Stimulated activated CD8-positive, alpha-beta memory T cell treated with anti-CD3 and anti-CD28 coated beads, Interleukin-15, amount 100 ng/mL, for 1 hour (primary cell): Measurements from ENCODE around the gene NTNG2.

Source experiments
- DNase-seq: peaks from one replicate; pipeline ENCODE4 v3.0.0-alpha.2; 2020; ENCODE audit warnings: low read depth

NTNG2 gene

GRCh38 chr9:132201780-132202703, 40.2 kb downstream of the NTNG2 start:
- no peak for DNase-seq

GRCh38 chr9:132204883-132205282, 43.0 kb downstream of the NTNG2 start:
- DNase-seq: no peak

- DNase-seq: no peak
Measured at GRCh38 chr9:132207215-132207614, 45.4 kb downstream of the NTNG2 start.

DNA sequence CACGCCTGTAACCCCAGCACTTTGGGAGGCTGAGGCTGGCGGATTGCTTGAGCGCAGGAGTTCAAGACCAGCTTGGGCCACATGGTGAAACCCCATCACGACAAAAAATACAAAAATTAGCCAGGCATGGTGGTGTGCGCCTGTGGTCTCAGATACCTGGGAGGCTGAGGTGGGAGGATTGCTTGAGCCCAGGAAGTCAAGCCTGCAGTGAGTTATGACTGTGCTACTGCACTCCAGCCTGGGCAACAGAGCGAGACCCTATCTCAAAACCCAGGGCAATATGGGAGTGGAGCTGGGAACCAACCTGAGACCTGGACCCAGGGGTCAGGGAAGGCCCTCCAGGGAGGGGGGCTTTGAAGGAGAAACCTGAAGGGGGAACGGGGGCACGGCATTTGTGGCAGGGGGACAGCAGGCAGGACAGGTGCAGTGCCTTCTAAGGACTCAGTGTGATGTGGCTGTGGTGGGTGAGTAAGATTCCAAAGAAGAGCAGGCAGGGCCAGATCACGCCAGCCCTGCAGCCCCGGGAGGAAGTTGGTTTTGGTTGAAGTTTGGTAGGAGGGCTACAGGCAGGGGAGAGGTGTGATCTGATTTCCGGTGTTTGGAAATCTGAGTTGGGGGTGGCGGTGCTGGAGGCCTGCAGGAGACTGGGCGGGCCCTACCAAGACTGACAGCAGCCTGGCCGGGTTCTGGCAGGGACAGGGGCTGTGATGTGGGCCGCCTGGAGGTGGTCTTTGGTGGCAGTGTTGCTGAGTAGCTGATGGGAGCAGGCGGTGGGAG, 46.2 kb downstream of the NTNG2 start:
- no peak for DNase-seq

- DNase-seq: no peak
Measured at GRCh38 chr9:132209228-132209627, 47.4 kb downstream of the NTNG2 start.

DNA sequence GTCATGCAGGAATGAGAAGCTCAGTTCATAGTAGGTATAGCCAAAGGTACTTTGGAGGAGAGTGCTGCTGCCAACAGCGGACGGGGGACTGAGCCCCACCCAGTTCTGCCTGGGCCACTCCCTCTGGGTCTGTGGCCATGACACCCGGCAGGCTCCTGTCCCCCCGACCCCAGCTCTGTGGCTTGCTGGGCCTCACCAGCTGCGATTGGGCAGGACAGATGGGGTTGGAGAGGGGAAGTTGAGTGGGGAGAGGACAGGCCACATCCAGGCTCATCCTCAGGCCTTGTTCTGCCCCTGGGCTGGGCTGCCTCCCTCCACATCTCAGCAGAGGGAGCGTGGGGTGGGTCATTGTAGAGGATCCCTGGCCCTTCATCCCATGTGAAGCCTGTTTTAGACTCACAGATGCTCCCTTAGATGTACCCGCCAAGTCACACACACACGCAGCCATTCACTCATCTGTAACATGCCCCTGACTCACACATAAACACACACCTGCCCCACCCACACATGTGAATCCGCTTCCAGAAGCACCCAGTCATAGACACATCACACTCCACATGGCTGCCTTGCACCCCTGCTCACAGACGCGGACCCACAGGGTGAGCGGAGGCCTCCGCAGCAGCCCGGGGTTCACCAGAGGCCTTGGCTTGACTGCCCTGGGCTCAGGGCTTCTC, 48.8 kb downstream of the NTNG2 start:
- DNase-seq: no peak

DNA sequence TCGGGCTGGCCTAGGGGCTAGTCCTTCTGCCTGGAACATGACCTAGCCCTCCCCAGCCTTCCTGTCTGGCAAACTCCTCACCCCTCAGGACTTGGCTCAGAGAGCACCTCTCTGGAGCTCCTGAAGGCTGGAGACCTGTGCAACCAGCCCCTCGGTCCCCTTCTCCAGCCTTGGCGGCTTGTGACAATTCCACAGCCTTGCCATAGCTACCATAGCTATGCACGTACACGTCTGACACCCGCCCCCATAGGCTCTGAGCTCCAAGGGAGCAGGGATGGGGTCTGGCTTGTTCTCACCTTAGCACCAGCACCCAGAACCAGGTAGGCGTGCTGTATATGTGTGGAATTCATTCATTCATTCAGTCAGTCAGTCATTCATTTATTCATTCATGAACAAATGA, 49.7 kb downstream of the NTNG2 start:
- no peak for DNase-seq

- DNase-seq: no peak
Measured at GRCh38 chr9:132214027-132214622, 52.3 kb downstream of the NTNG2 start.

DNA sequence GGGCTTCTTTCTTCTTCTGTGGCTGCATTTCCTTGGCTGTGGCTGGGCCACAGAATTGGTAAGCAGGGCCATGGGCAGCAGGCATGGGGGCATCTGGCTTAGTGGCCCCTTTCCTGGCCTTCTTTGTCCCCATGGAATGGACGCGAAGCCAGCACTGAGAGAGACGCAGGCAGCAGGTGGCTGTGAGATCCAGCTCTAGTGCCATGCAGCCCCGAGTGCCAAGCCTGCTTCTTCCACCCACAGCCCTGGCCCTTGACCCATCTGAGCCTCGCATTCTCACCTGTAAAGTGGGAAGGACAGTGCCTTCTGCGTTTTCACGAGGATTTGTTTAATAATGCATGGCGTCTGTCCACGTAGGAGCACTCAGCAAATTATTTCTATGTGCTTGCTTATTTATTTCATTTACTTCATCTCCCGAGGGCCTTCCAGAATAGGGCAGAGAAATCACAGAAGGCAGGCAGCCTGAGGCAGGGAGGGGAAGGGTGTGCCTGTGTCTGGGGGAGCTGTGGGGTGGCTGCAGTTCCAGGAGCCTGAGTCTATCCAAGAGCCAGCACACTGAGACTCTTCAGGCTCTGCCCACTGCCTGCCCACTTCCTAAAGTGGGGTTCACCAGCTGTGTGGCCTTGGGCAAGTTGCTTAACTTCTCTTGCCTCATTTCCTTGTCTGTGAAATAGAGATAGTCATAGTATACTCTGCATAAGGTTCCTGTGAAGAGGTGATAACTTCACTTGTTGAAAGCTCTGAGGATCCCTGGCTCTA, 55.2 kb downstream of the NTNG2 start:
- DNase-seq: no peak

DNA sequence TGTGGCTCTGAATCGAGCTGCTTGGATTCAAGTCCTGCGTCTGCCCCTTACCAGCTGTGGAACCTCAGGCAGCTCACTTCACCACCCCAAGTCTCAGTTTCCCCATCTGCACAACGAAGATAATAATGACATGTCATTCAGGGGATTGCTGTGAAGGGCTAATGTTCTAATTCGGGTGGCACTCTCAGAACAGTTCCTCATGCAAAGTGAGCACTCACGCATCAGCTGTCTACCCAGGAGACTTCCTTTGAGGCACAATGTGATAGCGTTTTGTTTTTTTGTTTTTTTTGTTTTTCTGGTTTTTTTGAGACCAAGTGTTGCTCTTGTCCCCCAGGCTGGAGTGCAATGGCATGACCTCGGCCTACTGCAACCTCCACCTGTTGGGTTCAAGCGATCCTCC, 56.4 kb downstream of the NTNG2 start:
- no peak for DNase-seq

DNA sequence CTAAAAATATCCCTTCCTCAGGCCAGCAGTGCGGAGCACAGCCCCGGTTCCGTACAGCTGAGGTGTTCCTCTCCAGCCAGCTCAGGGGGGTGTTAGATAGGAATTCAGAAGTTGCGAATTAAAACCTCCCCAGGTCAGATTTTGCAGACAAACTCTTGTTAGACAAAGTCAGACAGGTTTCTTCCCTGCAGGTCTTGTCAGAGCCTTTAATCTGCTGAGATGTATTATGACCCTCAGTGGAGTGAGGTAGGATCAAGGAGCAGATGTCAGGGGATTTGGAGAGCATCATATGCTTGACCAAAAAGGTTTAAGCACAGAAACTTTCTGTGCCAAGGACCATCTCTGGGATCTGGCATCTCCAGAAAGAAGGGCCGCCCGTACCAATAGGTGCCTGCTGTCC, 60.1 kb downstream of the NTNG2 start:
- DNase-seq: no peak

DNA sequence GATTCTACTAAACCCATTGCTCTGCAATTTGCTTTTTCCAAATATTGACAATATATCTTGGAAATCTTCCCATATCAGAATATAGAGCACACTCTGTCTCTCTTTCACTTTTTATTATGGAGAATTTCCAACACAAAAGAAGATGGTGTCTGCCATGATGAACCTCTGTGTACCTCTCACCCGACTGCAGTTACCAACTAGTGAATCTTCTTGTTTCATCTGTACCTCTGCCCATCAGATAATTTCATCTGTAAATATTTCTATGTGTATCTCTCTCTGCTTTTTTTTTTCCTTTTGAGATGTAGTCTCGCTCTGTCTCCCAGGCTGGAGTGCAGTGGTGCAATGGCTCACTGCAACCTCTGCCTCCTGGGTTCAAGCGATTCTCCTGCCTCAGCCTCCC, 62.8 kb downstream of the NTNG2 start:
- no peak for DNase-seq

GRCh38 chr9:132226571-132227430, 64.9 kb downstream of the NTNG2 start:
- DNase-seq: no peak

- DNase-seq: no peak
Measured at GRCh38 chr9:132228062-132228461, 66.2 kb downstream of the NTNG2 start.

DNA sequence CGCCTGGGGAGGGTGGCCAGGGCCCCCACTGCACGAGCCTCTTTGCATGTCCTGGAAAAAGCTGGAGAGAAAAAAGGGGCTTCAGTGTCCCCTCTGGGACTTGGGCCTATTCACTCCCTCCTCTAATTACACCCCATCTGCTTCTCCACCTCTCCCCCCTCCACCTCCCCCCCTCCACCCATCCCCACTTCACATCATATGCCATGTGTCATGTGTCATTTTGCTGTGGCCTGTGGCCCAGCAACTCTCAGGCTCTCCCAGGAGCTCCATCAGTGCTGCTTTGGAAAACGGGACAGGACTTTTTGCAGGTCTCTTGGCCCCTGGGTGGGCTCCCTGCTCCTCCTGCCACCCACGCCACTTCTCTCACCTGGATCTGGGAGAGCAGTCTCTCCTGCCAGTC, 68.7 kb downstream of the NTNG2 start:
- no peak for DNase-seq

DNA sequence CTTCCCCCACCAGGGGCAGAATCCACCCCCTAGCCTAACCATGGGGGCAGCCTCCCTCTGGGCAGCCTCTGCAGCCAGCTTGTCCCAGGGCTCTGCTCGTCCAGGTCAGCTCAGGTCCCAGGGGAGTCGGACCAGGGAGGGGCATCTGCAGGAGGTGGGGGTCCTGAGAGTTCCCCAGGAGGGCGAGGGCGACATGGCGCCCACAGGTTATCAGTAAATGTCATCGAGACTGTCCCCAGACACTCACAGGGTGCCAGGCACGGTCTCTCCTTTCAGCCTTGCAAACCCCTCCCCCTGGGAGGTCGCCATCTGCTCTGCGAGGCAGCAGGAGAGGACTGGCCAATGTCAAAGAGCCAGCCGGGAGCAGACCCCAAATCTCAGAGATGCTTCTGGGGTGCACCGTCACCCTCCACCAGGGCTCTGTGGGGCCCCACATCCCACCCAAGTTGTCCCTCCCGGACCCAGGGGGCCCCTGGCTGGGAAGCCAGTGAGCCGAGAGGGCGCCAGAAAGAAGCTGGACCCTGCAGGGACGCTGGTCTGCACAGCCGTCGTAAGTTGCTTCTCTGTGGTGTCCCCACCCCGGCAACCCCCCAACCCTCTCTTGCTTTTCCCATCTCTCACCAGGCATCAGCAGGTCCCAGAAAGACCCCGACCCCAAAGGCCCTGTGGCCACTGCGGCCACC, 69.3 kb downstream of the NTNG2 start:
- DNase-seq: no peak

DNA sequence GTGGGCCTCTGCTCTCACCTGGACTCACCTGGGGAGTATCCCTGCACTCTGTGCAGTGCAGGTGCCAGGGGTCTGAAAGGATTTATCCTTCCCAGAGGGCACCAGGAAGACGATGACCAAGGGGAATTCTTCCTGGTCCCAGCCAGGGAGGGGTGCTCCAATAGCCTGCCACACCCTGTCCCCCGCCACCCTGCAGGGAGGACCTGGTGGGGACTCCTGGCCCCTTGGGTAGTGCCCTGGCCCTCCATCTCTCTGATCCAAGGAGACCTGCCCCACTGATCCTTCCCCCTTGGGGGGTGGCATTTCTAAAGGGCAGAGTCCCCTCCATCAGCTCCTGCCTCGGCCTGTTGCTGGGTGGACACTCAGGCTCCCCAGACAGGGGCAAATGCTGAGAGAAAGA, 70.7 kb downstream of the NTNG2 start:
- DNase-seq: no peak

DNA sequence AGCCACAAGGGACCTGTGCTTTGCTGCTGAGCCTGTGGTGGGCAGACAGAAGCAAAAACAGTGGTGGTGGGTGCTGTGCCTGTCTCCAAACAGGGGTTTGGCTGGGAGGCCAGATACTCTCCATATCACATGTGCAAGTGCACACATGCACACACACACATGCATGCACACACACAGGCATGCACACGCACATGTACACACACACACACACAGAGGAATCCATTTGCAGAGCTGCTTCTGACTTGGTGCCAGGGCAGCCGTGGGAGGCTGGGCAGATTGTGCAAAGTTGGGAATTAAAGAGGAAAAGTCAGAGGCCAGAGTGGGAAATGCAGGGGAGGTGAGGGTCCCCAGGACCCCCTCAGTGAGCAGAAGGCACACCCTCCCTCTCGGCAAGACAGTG, 71.3 kb downstream of the NTNG2 start:
- DNase-seq: no peak

GRCh38 chr9:132234535-132234934, 72.7 kb downstream of the NTNG2 start:
- no peak for DNase-seq

DNA sequence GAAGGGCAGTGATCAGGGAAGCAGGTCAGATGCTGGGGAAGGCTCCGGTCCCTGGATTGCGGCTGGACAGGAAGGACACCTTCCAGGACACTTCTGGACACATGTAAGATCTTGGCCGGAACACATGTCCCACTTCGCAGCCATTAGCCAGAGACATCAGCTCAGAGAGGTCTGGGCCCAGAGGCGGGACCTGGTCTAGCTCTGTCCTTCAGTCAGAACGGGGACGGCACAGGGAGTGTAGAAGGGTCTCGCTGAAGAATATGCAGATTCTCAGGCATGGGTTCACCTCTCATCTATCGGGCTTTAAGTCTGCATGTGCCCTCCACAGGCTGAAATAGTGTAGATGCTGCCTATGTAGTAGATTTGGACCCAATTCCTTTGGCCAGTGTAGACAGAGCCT, 73.3 kb downstream of the NTNG2 start:
- DNase-seq: no peak
